Measurements from ENCODE around the gene ATRNL1. TPM values are rescaled to one million over a fixed set of nuclear protein-coding genes. Genes with fewer than 3 reads are reported as not detected.

Gene ATRNL1
- total and polyA plus RNA-seq, 2 of the 8 experiments (the other 6 are each of a cell fraction or from before 2014, with no cell fraction given): 5.1 to 17.6 TPM

GRCh38 chr10:115657161-115657860 lies 564.1 kb downstream of the ATRNL1 start (continued):
- TF ChIP-seq CTBP2 (IDR thresholded peaks at IDR 0.05; ENCODE audit: borderline replicate concordance, insufficient read depth, insufficient read length, low read length) (no peak), CBX5 (IDR thresholded peaks at IDR 0.05; ENCODE audit: low read depth, low read length) (no peak), RBBP5 (IDR thresholded peaks at IDR 0.05; ENCODE audit: borderline replicate concordance, low read depth, low read length) (no peak), BCL11A (IDR thresholded peaks at IDR 0.05; ENCODE audit: low read depth in 2 of 2, low read length in 2 of 2) (no peak), SP4 (IDR thresholded peaks at IDR 0.05; ENCODE audit: low read length) (no peak), SP2 (IDR thresholded peaks at IDR 0.05; ENCODE audit: low read length) (no peak)

All from H1 (cell line).